Gastroesophageal sphincter (tissue), 4 donors: ENCODE results near the gene LTV1. TPM values are rescaled to one million over a fixed set of nuclear protein-coding genes. Genes with fewer than 3 reads are reported as not detected.

Experiments
- ATAC-seq: fragments of 150-250 bp; one replicate; pipeline ENCODE4 v1.9.1; 2016; ENCODE audit warnings: mild to moderate bottlenecking, moderate library complexity
- H3K27ac ChIP-seq, 4 donors: fragments of 200-600 bp; sonication (generic) in 3 of 4; 1 replicate in 3 of 4; 2 replicates in 1 of 4; pipeline ENCODE4 v1.5.1; 2016 to 2019
- H3K27me3 ChIP-seq: fragments of 200-600 bp; sonication (generic); one replicate; pipeline ENCODE4 v1.5.1; 2019
- H3K36me3 ChIP-seq, 2 donors: fragments of 200-600 bp; sonication (generic); one replicate each; pipeline ENCODE4 v1.5.1; 2019; ENCODE audit warnings: control low read depth in 1 of 2
- H3K4me1 ChIP-seq, 3 donors: fragments of 200-600 bp; sonication (generic); 1 replicate in 2 of 3; 2 replicates in 1 of 3; pipeline ENCODE4 v1.5.1; 2016 to 2019; ENCODE audit warnings: control low read depth in 2 of 3
- H3K4me3 ChIP-seq, 2 donors: fragments of 200-600 bp; sonication (generic); one replicate each; pipeline ENCODE4 v1.5.1; 2019; ENCODE audit warnings: mild to moderate bottlenecking in 1 of 2, moderate library complexity in 1 of 2
- H3K9me3 ChIP-seq, 3 donors: fragments of 200-600 bp; sonication (generic); one replicate each; pipeline ENCODE4 v1.5.1; 2017 to 2019; ENCODE audit warnings: control low read depth in 2 of 3
- EP300 ChIP-seq: sonication (generic); formaldehyde crosslinking; IDR thresholded peaks from one replicate; pipeline ENCODE4 v1.6.1; 2017; ENCODE audit warnings: antibody characterized with exemption, mild to moderate bottlenecking
- POLR2A ChIP-seq, 2 donors: fragments of 450-650 bp; IDR thresholded peaks; one replicate each; pipeline ENCODE4 v1.6.1; 2017; ENCODE audit warnings: antibody characterized with exemption in 2 of 2, mild to moderate bottlenecking in 2 of 2, moderate library complexity in 1 of 2
- POLR2AphosphoS5 ChIP-seq: sonication (generic); formaldehyde crosslinking; IDR thresholded peaks from one replicate; pipeline ENCODE4 v1.6.1; 2017; ENCODE audit warnings: antibody characterized with exemption
- WGBS, 2 donors: methylation state at CpG; one replicate each; pipeline ENCODE4 v1.1.5; 2018; ENCODE audit warnings: low coverage in 1 of 2; 5-methylcytosine and 5-hydroxymethylcytosine counted together
- total RNA-seq, 4 donors: library from RNA; depleted of rRNA; stranded (reverse); fragments of >200 nt; gene quantifications; one replicate each; pipeline ENCODE4 v1.1.0, GENCODE V29; 2016
- TF ChIP-seq, protein P1 (sequence below), 4 experiments: fragments of 200-600 bp in 2 of 4; fragments of 450-650 bp in 2 of 4; sonication (generic) in 1 of 4; IDR thresholded peaks; one replicate each; pipeline ENCODE4 v1.5.1; 2017 to 2019; ENCODE audit warnings: antibody characterized with exemption in 4 of 4, mild to moderate bottlenecking in 2 of 4, moderate library complexity in 2 of 4

Gene LTV1
- total RNA-seq, 4 donors from 2014 or later, result 15.3 to 20.5 (median 17.1) TPM

DNA sequence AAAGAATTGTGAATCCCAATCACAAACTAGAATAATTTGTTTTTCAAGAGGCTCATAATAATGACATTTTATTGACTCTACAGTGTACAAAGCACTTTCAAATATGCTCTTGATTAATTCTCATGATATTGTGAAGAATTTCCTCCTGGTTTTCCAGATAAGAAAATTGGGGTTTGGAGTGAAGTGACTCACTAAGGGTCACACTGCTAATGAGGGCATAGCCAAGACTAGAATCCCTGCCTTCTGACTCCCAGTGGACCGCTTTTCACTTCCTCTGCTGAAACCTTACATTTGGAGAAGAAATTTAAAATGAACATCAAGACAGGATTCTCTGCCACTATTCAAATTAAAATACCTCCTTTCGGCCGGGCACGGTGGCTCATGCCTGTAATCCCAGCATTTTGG is 38.3 kb upstream of the LTV1 start:
- no peak overlapping the region for H3K4me3 ChIP-seq
- no peak for ATAC-seq
- H3K27ac ChIP-seq, result no peak overlapping the region
- no peaks in the 10 kb centered on the region for H3K27me3 ChIP-seq
- H3K9me3 ChIP-seq, result peaks cover 0 to 2% (median 0%) of the 10 kb centered on the region in 3 donors
- 83 to 86% methylated on average over 3 to 4 of the region's 4 CpGs for WGBS, 2 donors
- no peaks in the 10 kb centered on the region for H3K4me1 ChIP-seq
- peaks cover 0 to 32% of the 10 kb centered on the region in 2 donors for H3K36me3 ChIP-seq
- no peak for TF ChIP-seq POLR2AphosphoS5
- TF ChIP-seq, protein P1, sequence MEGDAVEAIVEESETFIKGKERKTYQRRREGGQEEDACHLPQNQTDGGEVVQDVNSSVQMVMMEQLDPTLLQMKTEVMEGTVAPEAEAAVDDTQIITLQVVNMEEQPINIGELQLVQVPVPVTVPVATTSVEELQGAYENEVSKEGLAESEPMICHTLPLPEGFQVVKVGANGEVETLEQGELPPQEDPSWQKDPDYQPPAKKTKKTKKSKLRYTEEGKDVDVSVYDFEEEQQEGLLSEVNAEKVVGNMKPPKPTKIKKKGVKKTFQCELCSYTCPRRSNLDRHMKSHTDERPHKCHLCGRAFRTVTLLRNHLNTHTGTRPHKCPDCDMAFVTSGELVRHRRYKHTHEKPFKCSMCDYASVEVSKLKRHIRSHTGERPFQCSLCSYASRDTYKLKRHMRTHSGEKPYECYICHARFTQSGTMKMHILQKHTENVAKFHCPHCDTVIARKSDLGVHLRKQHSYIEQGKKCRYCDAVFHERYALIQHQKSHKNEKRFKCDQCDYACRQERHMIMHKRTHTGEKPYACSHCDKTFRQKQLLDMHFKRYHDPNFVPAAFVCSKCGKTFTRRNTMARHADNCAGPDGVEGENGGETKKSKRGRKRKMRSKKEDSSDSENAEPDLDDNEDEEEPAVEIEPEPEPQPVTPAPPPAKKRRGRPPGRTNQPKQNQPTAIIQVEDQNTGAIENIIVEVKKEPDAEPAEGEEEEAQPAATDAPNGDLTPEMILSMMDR (IDR thresholded peaks at IDR 0.05), result no peak
- TF ChIP-seq POLR2A (IDR thresholded peaks at IDR 0.05), result no peak
- TF ChIP-seq EP300, result no peak

DNA sequence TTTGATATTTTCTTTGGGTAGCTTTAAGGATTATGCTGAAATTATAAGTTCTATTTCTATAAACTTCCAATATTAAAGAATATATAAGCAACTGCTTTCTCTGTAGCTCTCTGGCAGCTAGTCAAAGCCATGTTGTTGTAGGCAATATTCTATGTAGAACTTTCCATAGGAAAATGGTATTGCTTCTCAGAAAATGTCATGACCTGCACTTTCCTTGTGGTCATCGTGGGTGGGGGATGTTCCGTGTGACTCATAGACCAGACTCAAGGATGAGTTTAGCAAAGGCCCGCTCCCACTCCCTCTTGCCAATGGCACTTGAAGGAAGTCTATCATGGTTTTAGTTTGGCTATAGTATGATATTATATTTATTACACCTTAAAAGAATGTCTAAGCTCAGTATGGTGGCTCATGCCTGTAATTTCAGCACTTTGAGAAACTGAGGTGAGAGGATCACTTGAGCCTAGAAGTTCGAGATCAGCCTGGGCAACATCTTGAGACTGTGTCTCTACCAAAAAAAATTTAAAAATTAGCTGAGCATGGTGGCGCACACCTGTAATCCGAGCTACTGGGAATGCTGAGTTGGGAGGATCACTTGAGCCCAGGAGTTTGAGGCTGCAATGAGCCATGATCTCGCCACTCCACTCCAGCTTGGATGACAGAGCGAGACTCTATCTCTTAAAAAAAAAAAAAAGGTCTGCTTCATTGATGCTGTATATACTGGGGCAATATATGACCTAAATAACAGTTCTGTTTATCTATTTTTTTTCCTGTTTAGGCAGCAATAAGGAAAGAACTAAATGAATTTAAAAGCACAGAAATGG is 36.6 kb upstream of the LTV1 start:
- no peak for ATAC-seq
- Histone ChIP-seq H3K9me3 (no peaks in the 10 kb centered on the region), H3K27ac (no peak overlapping the region), H3K4me3 (no peak overlapping the region), H3K27me3 (no peaks in the 10 kb centered on the region), H3K4me1 (no peaks in the 10 kb centered on the region), H3K36me3 (peaks cover 0 to 24% of the 10 kb centered on the region in 2 donors)
- no peak for TF ChIP-seq EP300
- no peak for TF ChIP-seq POLR2A (IDR thresholded peaks at IDR 0.05)
- TF ChIP-seq, protein P1 (IDR thresholded peaks at IDR 0.05), result no peak
- TF ChIP-seq POLR2AphosphoS5, result no peak
- WGBS, 2 donors, result 89 to 91% methylated on average over 8 of the region's 8 CpGs

DNA sequence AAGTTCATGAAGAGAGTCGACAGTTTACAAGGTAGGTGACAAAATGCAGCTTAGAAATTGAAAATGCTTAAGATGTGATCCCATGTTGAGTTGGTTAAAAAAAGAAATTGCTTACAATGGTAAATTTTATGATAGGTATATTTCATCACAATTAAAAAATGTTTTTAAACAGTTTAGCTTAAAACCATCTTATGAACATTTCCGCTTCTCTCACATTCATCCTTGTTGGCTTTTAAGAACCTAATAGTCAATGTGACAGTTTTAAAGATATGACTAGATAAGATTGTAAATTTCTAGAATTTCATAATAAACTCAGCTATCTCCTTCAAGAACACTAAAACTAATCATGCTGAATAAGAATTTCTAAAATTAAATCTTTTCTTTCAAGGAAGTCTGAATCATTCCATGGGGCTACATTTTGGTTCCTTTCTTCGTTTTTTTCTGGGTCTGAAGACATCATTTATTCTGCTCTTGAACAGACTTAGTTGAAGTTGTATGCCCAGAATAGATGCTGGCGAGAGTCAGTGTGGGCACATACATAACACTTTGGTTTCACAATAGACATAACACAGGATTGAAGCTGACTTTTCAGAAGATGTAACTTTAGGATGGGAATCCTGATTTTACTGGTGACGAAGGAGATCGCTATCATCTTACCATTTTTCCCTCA is 35.9 kb upstream of the LTV1 start:
- H3K27me3 ChIP-seq, result no peaks in the 10 kb centered on the region
- ATAC-seq, result no peak
- no peak for TF ChIP-seq POLR2A (IDR thresholded peaks at IDR 0.05)
- no peak for TF ChIP-seq POLR2AphosphoS5
- TF ChIP-seq, protein P1 (IDR thresholded peaks at IDR 0.05), result no peak
- no peak for TF ChIP-seq EP300
- H3K9me3 ChIP-seq, result no peaks in the 10 kb centered on the region
- WGBS, 2 donors, result 84 to 95% methylated on average over 4 to 6 of the region's 6 CpGs
- H3K27ac ChIP-seq, result no peak overlapping the region
- no peak overlapping the region for H3K4me3 ChIP-seq
- H3K36me3 ChIP-seq, result peaks cover 0 to 22% of the 10 kb centered on the region in 2 donors
- no peaks in the 10 kb centered on the region for H3K4me1 ChIP-seq

DNA sequence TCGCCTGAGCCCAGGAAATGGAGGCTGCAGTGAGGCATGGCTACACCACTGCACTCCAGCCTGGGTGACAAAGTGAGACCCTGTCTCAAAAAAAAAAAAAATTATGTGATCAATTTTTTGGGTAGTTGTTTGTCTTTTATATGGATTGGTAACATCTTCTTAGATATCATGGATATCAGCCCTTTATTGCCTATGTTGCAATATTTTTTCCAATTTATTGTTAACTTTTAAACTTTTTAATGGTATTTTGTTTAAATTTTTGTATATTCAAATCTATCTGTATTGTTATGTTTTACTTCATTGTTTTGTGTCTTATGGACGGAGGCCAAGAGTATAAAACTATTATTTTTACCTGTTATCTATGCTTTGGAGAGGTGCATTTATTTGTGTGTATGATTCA is 32.4 kb upstream of the LTV1 start:
- H3K27me3 ChIP-seq, result no peaks in the 10 kb centered on the region
- H3K4me3 ChIP-seq, result no peak overlapping the region
- H3K36me3 ChIP-seq, result peaks cover 0 to 23% of the 10 kb centered on the region in 2 donors
- H3K9me3 ChIP-seq, result no peaks in the 10 kb centered on the region
- no peak for ATAC-seq
- H3K4me1 ChIP-seq, result no peaks in the 10 kb centered on the region
- 89 to 100% methylated on average over 1 to 2 of the region's 2 CpGs for WGBS, 2 donors
- TF ChIP-seq EP300 (no peak), POLR2AphosphoS5 (no peak), POLR2A (IDR thresholded peaks at IDR 0.05) (no peak)
- TF ChIP-seq, protein P1 (IDR thresholded peaks at IDR 0.05), result no peak
- no peak overlapping the region for H3K27ac ChIP-seq
